Right lobe of liver (tissue), 6 donors: ENCODE measurements around the gene TRIP10. TPM values are rescaled to one million over a fixed set of nuclear protein-coding genes. Genes with fewer than 3 reads are reported as not detected.
A peak's percentile ranks its signal among the peaks of the same experiment; 100 is the strongest.

ENCODE experiments used
- ATAC-seq, 4 donors: fragments of 200-7000 bp; cut with Tn5 transposase; one replicate each; pipeline ENCODE4 v1.9.1; 2020; ENCODE audit warnings: mild to moderate bottlenecking in 4 of 4, moderate library complexity in 4 of 4
- DNase-seq, 3 donors: peaks; one replicate each; pipeline ENCODE4 v3.0.0-alpha.2; 2020
- H3K27ac ChIP-seq, 3 donors: fragments of 200-600 bp; one replicate each; pipeline ENCODE4 v1.8.0; 2022
- H3K27me3 ChIP-seq, 2 donors: fragments of 200-600 bp; one replicate each; pipeline ENCODE4 v1.8.0; 2022
- H3K36me3 ChIP-seq, 4 donors: fragments of 200-600 bp; sonication (generic) in 1 of 4; one replicate each; pipeline versions ENCODE4 v1.5.1 to v1.8.0; 2017 to 2022; ENCODE audit warnings: control low read depth in 1 of 4
- H3K4me1 ChIP-seq, 4 donors: fragments of 200-600 bp; sonication (generic) in 1 of 4; one replicate each; pipeline versions ENCODE4 v1.5.1 to v1.8.0; 2017 to 2022; ENCODE audit warnings: control low read depth in 1 of 4
- H3K4me3 ChIP-seq, 3 donors: fragments of 200-600 bp; one replicate each; pipeline ENCODE4 v1.8.0; 2022
- H3K9me3 ChIP-seq, 4 donors: fragments of 200-600 bp; sonication (generic) in 1 of 4; one replicate each; pipeline versions ENCODE4 v1.5.1 to v1.8.0; 2017 to 2022; ENCODE audit warnings: control low read depth in 1 of 4
- POLR2A ChIP-seq: fragments of 450-650 bp; IDR thresholded peaks from one replicate; pipeline ENCODE4 v1.6.1; 2017; ENCODE audit warnings: antibody characterized with exemption, mild to moderate bottlenecking
- WGBS: methylation state at CpG from one replicate; pipeline ENCODE4 v1.1.6; 2018; ENCODE audit warnings: low coverage, low lambda C conversion rate; ENCODE audit not compliant: insufficient coverage; ENCODE audit errors: missing lambda C conversion rate; 5-methylcytosine and 5-hydroxymethylcytosine counted together
- intact Hi-C, 2 donors: fragments of 100-400 bp; cut with DNase I; formaldehyde crosslinking; loops; one replicate each; pipeline versions ENCODE4 v1.11.2 to v1.14.1; 2022
- total RNA-seq, 6 experiments: library from RNA; depleted of rRNA in 2 of 6; stranded (reverse); fragments of >200 nt in 2 of 6; fragmentation: NEBNext Ultra II Directional in 3 of 6; extraction: Animal tissue kit (Norgen Biotek cat#: 25700) in 3 of 6; gene quantifications; one replicate each; pipeline versions ENCODE4 v1.1.0 to v1.2.4, GENCODE V29; 2016 to 2023
- TF ChIP-seq, protein P1 (sequence below), 4 donors: fragments of 200-600 bp in 3 of 4; fragments of 450-650 bp in 1 of 4; IDR thresholded peaks; one replicate each; pipeline versions ENCODE4 v1.5.1 to v1.8.0; 2016 to 2022; ENCODE audit warnings: antibody characterized with exemption in 4 of 4, mild to moderate bottlenecking in 2 of 4
- donor health status: DM: no; HTN: yes; CAD: no.
- donor health status: DM: no; HTN: no; CAD: no.
- donor health status: DM: no; HTN: no; CAD: no.
- donor health status: DM: no; HTN: yes; CAD: no.
- donor health status: DM: no; HTN: yes; CAD: no.

TRIP10 gene
- total RNA-seq, 6 experiments from 2014 or later: 7.5 to 14.9 (median 9.3) TPM

DNA sequence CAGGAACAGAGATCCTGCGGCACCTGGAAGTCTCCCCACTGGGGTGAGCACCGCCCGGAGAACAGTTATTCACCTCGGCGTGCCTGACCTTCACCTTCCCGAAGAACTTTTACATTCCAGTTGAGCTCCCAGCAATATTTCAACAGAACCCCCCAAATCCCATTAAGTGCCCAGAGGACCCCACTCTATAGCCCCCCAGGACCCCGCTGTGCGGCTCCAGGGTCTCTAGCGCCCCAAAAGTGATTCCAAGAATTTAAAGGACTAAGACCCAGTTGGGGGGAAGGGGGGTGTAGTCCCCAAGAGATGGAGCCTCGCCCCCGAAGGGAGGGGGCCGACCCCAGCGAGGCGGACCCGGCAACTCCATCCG, 2.6 kb upstream of the TRIP10 start:
- intact Hi-C loops: loop anchor here in 1 of 2 donors (10.0 kb wide), 1 partner anchor 128 kb away; no protein-coding TSS in a partner anchor
- ATAC-seq (no peak), DNase-seq (peak in 1 of 3 donors; percentile 30)
- TF ChIP-seq, protein P1, sequence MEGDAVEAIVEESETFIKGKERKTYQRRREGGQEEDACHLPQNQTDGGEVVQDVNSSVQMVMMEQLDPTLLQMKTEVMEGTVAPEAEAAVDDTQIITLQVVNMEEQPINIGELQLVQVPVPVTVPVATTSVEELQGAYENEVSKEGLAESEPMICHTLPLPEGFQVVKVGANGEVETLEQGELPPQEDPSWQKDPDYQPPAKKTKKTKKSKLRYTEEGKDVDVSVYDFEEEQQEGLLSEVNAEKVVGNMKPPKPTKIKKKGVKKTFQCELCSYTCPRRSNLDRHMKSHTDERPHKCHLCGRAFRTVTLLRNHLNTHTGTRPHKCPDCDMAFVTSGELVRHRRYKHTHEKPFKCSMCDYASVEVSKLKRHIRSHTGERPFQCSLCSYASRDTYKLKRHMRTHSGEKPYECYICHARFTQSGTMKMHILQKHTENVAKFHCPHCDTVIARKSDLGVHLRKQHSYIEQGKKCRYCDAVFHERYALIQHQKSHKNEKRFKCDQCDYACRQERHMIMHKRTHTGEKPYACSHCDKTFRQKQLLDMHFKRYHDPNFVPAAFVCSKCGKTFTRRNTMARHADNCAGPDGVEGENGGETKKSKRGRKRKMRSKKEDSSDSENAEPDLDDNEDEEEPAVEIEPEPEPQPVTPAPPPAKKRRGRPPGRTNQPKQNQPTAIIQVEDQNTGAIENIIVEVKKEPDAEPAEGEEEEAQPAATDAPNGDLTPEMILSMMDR (IDR thresholded peaks at IDR 0.05): peak in 1 of 4 donors; percentile 2
- TF ChIP-seq POLR2A: no peak
- H3K4me3 ChIP-seq: peak overlapping the region; percentile 82 to 96 (median 94)
- H3K4me1 ChIP-seq: peaks cover 4 to 35% (median 17%) of the 10 kb centered on the region in 4 donors
- H3K27me3 ChIP-seq: no peaks in the 10 kb centered on the region
- 0% methylated on average over 14 of the region's 16 CpGs for WGBS
- no peaks in the 10 kb centered on the region for H3K9me3 ChIP-seq
- H3K27ac ChIP-seq: peak overlapping the region; percentile 84 to 97 (median 95)
- H3K36me3 ChIP-seq: peaks cover 0 to 6% (median 0%) of the 10 kb centered on the region in 4 donors

DNA sequence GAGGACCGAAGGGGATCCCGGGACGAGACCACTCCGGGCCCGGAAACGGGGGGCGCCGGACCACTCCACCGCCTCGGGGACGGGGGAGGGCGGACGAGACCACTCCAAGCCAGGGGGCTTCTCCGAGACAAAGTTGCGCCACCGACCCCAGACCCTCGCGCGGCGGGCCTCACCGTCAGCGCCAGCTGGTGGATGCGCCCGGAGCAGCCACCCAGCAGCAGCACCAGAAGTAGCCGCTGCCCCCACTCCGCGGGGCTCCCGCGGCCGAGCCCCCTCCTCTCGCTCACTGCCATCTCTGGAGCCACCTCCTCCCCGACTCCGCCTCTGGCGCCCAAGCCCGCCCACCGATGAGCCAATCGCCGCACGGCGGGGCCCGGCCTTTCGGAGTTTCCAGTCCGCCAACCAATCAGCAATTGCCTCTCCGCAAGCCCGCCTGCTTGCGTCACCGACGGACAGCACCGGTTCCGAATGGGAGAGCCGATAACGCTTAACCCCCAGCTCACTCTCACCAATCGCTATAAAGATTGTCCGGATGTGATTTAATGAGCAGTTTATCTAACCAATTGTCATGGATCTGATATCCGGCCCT, 2.1 kb upstream of the TRIP10 start, which contains the start of gene GPR108:
Gene GPR108, minus strand, starts transcription at position 297 of the 589 bp plus-strand sequence. Its CDS starts 4 bp downstream, at position 293.
- 0% methylated on average over 21 of the region's 55 CpGs for WGBS
- Histone ChIP-seq H3K27ac (peak within 1 kb of the TSS; percentile 84 to 97 (median 95)), H3K36me3 (peaks cover 0 to 6% (median 0%) of the 10 kb centered on the region in 4 donors), H3K27me3 (no peaks in the 10 kb centered on the region), H3K4me3 (peak within 1 kb of the TSS; percentile 82 to 96 (median 94)), H3K9me3 (no peaks in the 10 kb centered on the region), H3K4me1 (peaks cover 4 to 35% (median 18%) of the 10 kb centered on the region in 4 donors)
- TF ChIP-seq, protein P1 (IDR thresholded peaks at IDR 0.05): no peak
- peak; percentile 65 for TF ChIP-seq POLR2A
- intact Hi-C loops: loop anchor here in 1 of 2 donors (10.0 kb wide), 1 partner anchor 127 kb away; no protein-coding TSS in a partner anchor
- peak; percentile 99 to 100 (median 100) for DNase-seq
- peak; percentile 59 to 83 (median 76) for ATAC-seq

DNA sequence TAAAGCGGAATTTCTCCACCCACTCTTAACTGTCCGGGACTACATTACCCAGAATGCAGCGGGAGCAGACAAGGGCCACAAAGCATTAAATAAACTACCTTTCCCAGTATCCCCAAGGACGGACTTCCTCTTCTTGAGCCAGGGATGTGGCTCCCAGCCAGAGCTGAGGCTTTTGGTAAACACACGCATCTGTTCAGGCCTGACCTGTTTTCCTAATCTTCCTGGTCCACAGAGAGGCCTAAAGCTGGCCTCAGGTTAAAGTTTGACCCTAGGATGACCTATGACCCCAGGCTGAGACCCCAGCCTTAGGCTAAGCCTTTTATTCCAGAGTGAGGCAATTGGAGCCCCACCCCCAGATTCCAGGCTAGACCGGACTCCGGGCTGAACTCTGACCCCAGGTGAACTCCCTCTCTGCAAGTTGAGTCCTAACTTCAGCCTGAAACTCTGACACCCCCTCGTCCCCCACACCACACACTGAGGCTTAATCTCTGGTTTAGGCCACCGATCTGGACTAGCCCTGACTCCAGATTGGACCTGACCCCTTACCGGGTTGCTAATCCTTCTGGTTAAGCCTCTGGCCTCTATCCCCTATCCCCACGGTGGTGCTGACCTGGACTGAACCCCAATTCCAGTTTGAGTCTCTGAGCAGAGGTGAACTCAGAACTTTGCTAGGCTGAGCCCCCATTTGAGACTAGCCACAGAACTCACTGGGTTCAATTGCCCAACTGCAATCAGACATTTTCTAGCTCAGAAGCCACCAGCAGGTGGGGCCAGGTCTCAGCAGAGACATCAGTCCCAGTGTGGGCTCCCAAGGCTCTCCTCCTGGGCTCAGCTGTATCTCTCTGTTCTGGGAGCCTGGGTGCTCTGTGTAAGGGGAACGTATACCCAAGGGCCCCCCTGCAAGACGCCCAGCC, 1.4 kb upstream of the TRIP10 start:
- Histone ChIP-seq H3K27me3 (no peaks in the 10 kb centered on the region), H3K4me3 (peak overlapping the region; percentile 15 to 72 (median 52)), H3K36me3 (peaks cover 0 to 6% (median 0%) of the 10 kb centered on the region in 4 donors), H3K9me3 (no peaks in the 10 kb centered on the region), H3K27ac (peak overlapping the region; percentile 77 to 93 (median 85)), H3K4me1 (peaks cover 4 to 35% (median 18%) of the 10 kb centered on the region in 4 donors)
- intact Hi-C loops: loop anchor here in 1 of 2 donors (10.0 kb wide), 1 partner anchor 127 kb away; no protein-coding TSS in a partner anchor
- peak; percentile 96 to 99 (median 97) for DNase-seq
- WGBS: 2% methylated on average over 11 of the region's 13 CpGs
- no peak for TF ChIP-seq POLR2A
- TF ChIP-seq, protein P1 (IDR thresholded peaks at IDR 0.05): peak; percentile 67 to 78 (median 72)
- ATAC-seq: peak; percentile 45 to 60 (median 49)

DNA sequence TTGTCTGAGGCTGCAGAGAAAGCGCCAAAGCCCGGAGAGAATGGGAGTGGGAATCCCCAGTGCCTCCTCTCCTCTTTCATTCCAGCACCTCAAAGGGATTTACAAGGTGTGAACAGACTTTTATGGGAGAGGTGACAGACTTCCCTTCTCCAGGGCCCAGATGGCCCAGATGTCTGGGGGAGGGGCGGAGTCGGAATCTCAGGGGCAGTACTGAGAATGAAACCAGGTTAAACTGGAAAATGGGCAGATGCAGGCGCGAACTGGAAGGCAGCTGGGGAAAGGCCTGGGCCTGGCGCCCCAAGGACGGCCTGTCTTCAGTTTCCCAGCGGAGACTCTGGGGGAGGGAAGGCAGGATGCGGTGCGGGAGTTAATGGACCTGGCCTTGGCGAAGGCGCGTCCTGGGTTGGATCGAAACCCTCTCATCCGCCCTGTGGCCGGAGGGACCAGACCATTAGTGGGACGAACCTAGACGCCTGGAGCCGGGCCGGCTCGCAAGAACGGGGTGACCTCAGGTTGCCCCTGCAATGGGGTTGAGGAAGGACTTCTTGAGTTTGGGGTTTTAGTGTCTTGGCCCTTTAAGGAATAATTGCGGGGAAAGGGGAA, 592 bp upstream of the TRIP10 start:
- H3K9me3 ChIP-seq: no peaks in the 10 kb centered on the region
- H3K36me3 ChIP-seq: peaks cover 0 to 9% (median 0%) of the 10 kb centered on the region in 4 donors
- 2% methylated on average over 17 of the region's 24 CpGs for WGBS
- ATAC-seq: no peak
- H3K27ac ChIP-seq: peak overlapping the region; percentile 77 to 93 (median 85)
- peaks cover 4 to 35% (median 18%) of the 10 kb centered on the region in 4 donors for H3K4me1 ChIP-seq
- TF ChIP-seq POLR2A: no peak
- TF ChIP-seq, protein P1 (IDR thresholded peaks at IDR 0.05): no peak
- intact Hi-C loops: loop anchor here in 1 of 2 donors (10.0 kb wide), 1 partner anchor 126 kb away; no protein-coding TSS in a partner anchor
- H3K4me3 ChIP-seq: peak overlapping the region; percentile 15 to 72 (median 52)
- DNase-seq: peak in 2 of 3 donors; percentile 59 to 74
- H3K27me3 ChIP-seq: no peaks in the 10 kb centered on the region
